ENCODE results near the gene SHB.

The SHB gene

DNA sequence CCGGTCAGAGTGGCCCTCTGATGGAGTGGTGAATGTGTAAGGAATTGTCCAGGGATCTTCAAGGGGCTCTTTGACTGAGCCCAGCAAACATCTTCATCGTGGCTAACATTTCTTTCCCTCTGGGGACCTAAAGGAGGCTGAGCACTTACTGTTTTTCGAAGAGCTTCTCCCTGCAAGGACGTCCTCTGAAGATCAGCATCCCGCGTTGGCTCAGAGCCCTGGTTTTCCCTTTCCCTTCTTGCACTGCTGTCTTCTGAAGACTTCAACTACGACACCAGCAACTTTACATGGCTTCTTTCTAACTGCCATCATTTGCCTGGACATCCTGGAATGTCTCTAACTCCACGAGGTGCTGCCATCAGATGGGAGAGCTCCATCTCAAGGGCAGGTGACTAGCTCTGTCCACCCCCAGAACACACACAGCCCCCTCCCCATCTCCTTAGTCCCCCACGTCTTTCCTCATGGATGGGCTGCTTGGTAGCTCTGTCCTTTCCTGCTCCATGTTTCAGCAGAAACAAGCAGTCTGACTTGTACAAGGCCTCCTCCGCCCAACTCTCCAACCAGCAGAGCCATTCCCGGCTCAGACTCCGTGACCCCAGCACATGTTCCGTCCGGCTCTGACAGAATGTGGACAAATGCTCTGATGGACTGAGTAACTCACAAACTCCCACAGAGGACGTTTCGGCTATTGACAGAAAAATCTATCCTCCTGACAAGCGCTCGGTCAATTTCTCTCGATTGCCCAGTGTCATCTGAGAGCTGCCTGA is 17.1 kb downstream of the SHB start:
- no peak overlapping the region for H3K27ac ChIP-seq (ENCODE audit: low read depth, low read length)

DNA sequence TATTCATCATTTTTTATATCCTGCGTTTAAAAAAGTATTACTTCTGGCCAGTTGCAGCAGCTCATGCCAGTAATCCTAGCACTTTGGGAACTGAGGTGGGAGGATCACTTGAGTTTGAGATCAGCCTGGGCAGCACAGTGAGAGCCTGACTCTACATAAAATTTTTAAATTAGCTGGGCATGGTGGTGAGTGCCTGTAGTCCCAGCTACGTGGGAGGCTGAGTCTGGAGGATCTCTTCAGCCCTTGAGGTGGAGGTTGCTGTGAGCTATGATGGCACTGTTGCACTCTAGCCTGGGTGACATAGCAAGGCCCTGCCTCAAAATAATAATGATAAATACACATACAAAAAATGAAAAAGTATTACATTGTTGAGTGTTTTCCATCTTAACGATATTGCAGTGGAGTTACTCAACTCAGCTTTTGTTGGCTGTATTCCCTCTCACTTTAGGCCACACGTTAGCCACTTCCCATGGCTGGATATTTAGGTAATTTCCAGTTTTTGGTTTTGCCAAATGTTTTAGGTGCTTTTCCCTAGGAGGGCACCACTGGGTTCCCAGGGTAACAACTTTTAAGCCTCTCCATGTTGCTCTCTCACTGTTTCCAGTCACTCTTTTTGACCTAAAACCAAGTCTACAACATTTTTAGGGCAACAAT is 20.6 kb downstream of the SHB start:
- Histone ChIP-seq H4K12ac (ENCODE audit: low read depth, low read length) (no peak overlapping the region), H3K4me1 (ENCODE audit: control insufficient read depth in 1 of 2, insufficient read depth in 2 of 2, low read length in 2 of 2) (peaks cover 44 to 62% of the 10 kb centered on the region in 2 experiments), H3K79me1 (ENCODE audit: low read length) (peaks cover 23% of the 10 kb centered on the region), H3K9me3 (ENCODE audit: insufficient read depth, low read depth, low read length) (no peaks in the 10 kb centered on the region), H3K79me2 (ENCODE audit: control insufficient read depth, insufficient read depth, low read length, poor library complexity) (peaks cover 8% of the 10 kb centered on the region), H2BK5ac (ENCODE audit: low read depth, low read length, poor library complexity) (no peak overlapping the region), H2BK12ac (ENCODE audit: low read length) (peak overlapping the region; percentile 38), H3K14ac (ENCODE audit: low read length) (no peak overlapping the region), H2AK5ac (ENCODE audit: low read length) (no peak overlapping the region), H3K9ac (ENCODE audit: low read length) (no peak overlapping the region), H3K27me3 (ENCODE audit: insufficient read depth, low read length) (no peaks in the 10 kb centered on the region), H4K91ac (ENCODE audit: low read depth, low read length) (peak overlapping the region; percentile 26), H3K27ac (ENCODE audit: low read depth, low read length) (peak overlapping the region; percentile 64), H2AFZ (ENCODE audit: insufficient read depth, low read length, poor library complexity) (no peak overlapping the region), H4K8ac (ENCODE audit: low read depth, low read length) (no peak overlapping the region), H3K4me2 (ENCODE audit: low read length) (peak overlapping the region; percentile 29), H3K4ac (ENCODE audit: low read depth, low read length) (no peak overlapping the region), H3K18ac (ENCODE audit: low read length) (no peak overlapping the region), H3K36me3 (ENCODE audit: control insufficient read depth in 1 of 2, insufficient read depth in 2 of 2, low read length in 2 of 2) (peaks cover 0 to 4% of the 10 kb centered on the region in 2 experiments), H2BK120ac (ENCODE audit: insufficient read depth, low read length, poor library complexity) (no peak overlapping the region), H3K4me3 (ENCODE audit: low read depth, low read length) (no peak overlapping the region), H3K23ac (ENCODE audit: low read length) (no peak overlapping the region)
- no peak for DNase-seq
- WGBS (ENCODE audit: extremely low coverage, insufficient coverage, insufficient read length) = no CpG with 5 or more reads among the region's 4 CpGs

More for the DNA sequence above, 17.1 kb downstream of the SHB start:
- no peak overlapping the region for H4K12ac ChIP-seq (ENCODE audit: low read depth, low read length)
- no peak overlapping the region for H2BK12ac ChIP-seq (ENCODE audit: low read length)
- H3K4me1 ChIP-seq (ENCODE audit: control insufficient read depth in 1 of 2, insufficient read depth in 2 of 2, low read length in 2 of 2) = peaks cover 37 to 44% of the 10 kb centered on the region in 2 experiments
- WGBS (ENCODE audit: extremely low coverage, insufficient coverage, insufficient read length) = no CpG with 5 or more reads among the region's 19 CpGs
- H4K8ac ChIP-seq (ENCODE audit: low read depth, low read length) = no peak overlapping the region
- DNase-seq = no peak
- no peak overlapping the region for H3K4me3 ChIP-seq (ENCODE audit: low read depth, low read length)
- H3K23ac ChIP-seq (ENCODE audit: low read length) = no peak overlapping the region
- H3K18ac ChIP-seq (ENCODE audit: low read length) = no peak overlapping the region
- H3K14ac ChIP-seq (ENCODE audit: low read length) = no peak overlapping the region
- H3K79me2 ChIP-seq (ENCODE audit: control insufficient read depth, insufficient read depth, low read length, poor library complexity) = peaks cover 11% of the 10 kb centered on the region
- H2AFZ ChIP-seq (ENCODE audit: insufficient read depth, low read length, poor library complexity) = no peak overlapping the region
- H3K9ac ChIP-seq (ENCODE audit: low read length) = no peak overlapping the region
- H3K36me3 ChIP-seq (ENCODE audit: control insufficient read depth in 1 of 2, insufficient read depth in 2 of 2, low read length in 2 of 2) = peaks cover 0 to 12% of the 10 kb centered on the region in 2 experiments
- H3K4ac ChIP-seq (ENCODE audit: low read depth, low read length) = no peak overlapping the region
- no peak overlapping the region for H2AK5ac ChIP-seq (ENCODE audit: low read length)
- no peak overlapping the region for H4K91ac ChIP-seq (ENCODE audit: low read depth, low read length)
- no peak overlapping the region for H2BK120ac ChIP-seq (ENCODE audit: insufficient read depth, low read length, poor library complexity)
- peaks cover 10% of the 10 kb centered on the region for H3K79me1 ChIP-seq (ENCODE audit: low read length)
- no peak overlapping the region for H3K4me2 ChIP-seq (ENCODE audit: low read length)
- H3K9me3 ChIP-seq (ENCODE audit: insufficient read depth, low read depth, low read length) = no peaks in the 10 kb centered on the region
- H3K27me3 ChIP-seq (ENCODE audit: insufficient read depth, low read length) = no peaks in the 10 kb centered on the region
- no peak overlapping the region for H2BK5ac ChIP-seq (ENCODE audit: low read depth, low read length, poor library complexity)

DNA sequence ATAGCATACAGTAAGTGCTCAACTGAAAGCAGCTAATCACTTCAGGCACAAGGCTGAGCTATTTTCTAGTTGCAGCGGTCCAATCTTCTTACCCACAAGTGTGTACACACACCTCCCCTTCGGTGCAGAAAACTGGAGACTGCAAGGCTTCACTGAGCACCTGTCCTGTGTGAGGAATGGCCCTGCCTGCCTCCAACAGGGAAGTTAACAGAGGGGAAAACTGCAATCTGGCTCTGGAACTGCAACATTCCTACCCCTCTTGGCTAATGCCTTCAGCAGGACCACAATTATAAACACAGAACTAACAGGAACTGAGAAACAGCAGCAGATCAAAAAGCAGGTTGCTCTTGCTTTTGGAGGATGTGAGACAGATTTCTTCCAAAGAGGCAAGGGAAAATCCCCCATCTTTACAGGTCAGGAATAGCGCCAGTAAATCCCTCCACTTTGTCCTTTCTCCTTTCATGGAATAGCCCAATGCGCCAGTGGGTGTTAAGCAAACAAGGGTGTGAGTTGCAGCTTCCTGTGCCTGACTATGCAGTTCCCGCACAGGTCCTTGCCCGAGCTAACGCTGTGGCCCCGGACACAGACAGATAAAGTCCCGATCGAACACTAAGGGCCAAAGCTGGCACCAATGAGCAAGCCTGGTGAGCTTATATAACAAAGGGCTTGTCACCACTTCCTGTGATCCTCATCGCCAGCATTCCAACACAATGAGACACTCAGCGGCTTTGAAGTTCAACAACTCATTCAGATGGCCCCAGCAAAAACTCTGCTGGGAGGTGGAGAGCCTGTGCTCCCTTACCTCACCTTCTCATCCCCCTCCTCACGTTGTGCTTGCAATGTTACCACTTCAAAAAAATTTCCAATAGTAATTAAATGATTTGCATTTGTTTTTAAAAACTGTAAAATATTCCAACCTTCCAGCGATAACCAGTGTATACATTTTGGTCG is 21.5 kb downstream of the SHB start:
- H3K18ac ChIP-seq (ENCODE audit: low read length) = peak overlapping the region; percentile 87
- DNase-seq = peak; percentile 72 to 86
- peak overlapping the region; percentile 40 for H4K8ac ChIP-seq (ENCODE audit: low read depth, low read length)
- H3K14ac ChIP-seq (ENCODE audit: low read length) = peak overlapping the region; percentile 61
- peak overlapping the region; percentile 72 for H3K4me2 ChIP-seq (ENCODE audit: low read length)
- peak overlapping the region; percentile 37 for H2AFZ ChIP-seq (ENCODE audit: insufficient read depth, low read length, poor library complexity)
- H3K27ac ChIP-seq (ENCODE audit: low read depth, low read length) = peak overlapping the region; percentile 96
- no peak overlapping the region for H3K9ac ChIP-seq (ENCODE audit: low read length)
- peak overlapping the region; percentile 13 for H3K4ac ChIP-seq (ENCODE audit: low read depth, low read length)
- H3K9me3 ChIP-seq (ENCODE audit: insufficient read depth, low read depth, low read length) = no peaks in the 10 kb centered on the region
- H4K12ac ChIP-seq (ENCODE audit: low read depth, low read length) = no peak overlapping the region
- H2BK12ac ChIP-seq (ENCODE audit: low read length) = peak overlapping the region; percentile 67
- peaks cover 11% of the 10 kb centered on the region for H3K79me2 ChIP-seq (ENCODE audit: control insufficient read depth, insufficient read depth, low read length, poor library complexity)
- no peak overlapping the region for H3K23ac ChIP-seq (ENCODE audit: low read length)
- peaks cover 0 to 4% of the 10 kb centered on the region in 2 experiments for H3K36me3 ChIP-seq (ENCODE audit: control insufficient read depth in 1 of 2, insufficient read depth in 2 of 2, low read length in 2 of 2)
- H4K91ac ChIP-seq (ENCODE audit: low read depth, low read length) = peak overlapping the region; percentile 74
- no peak overlapping the region for H3K4me3 ChIP-seq (ENCODE audit: low read depth, low read length)
- no peaks in the 10 kb centered on the region for H3K27me3 ChIP-seq (ENCODE audit: insufficient read depth, low read length)
- WGBS (ENCODE audit: extremely low coverage, insufficient coverage, insufficient read length) = no CpG with 5 or more reads among the region's 15 CpGs
- peak overlapping the region; percentile 36 for H2AK5ac ChIP-seq (ENCODE audit: low read length)
- H2BK5ac ChIP-seq (ENCODE audit: low read depth, low read length, poor library complexity) = peak overlapping the region; percentile 84
- peak overlapping the region; percentile 87 for H2BK120ac ChIP-seq (ENCODE audit: insufficient read depth, low read length, poor library complexity)
- H3K4me1 ChIP-seq (ENCODE audit: control insufficient read depth in 1 of 2, insufficient read depth in 2 of 2, low read length in 2 of 2) = peaks cover 47 to 64% of the 10 kb centered on the region in 2 experiments
- H3K79me1 ChIP-seq (ENCODE audit: low read length) = peaks cover 29% of the 10 kb centered on the region
